Measurements from ENCODE around the gene PLPP3. TPM values are rescaled to one million over a fixed set of nuclear protein-coding genes. Genes with fewer than 3 reads are reported as not detected.
A peak's percentile ranks its signal among the peaks of the same experiment; 100 is the strongest.

The PLPP3 gene
- total and polyA plus RNA-seq, 9 of the 15 experiments (the other 6 are each of a cell fraction or from before 2014, with no cell fraction given): 0.07 to 0.54 (median 0.20) TPM

DNA sequence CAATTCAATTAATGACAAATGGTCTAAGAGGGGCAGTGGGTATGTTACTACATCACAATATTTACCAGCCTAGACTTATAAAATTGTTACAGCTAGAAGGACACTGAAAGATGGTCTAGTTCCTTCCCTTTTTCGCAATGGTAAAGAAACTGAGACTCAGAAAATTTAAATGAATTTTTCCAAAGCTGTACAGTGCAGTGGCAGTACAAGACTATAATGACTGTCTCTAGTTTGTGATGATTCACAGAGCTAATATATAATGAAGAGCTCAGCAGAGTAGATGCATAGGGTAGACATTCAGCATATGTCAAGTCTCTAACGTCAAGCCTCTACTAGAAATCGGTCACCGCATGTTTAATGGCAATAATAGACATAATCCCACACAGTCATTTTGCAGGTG lies 4.6 kb downstream of the PLPP3 start:
- Histone ChIP-seq H3K36me3 (ENCODE audit: control insufficient read depth, insufficient read depth, low read length) (no peaks in the 10 kb centered on the region), H3K9ac (ENCODE audit: insufficient read depth in 1 of 2, low read depth in 2 of 2, low read length in 2 of 2) (no peak overlapping the region), H3K4me3 (no peak overlapping the region), H3K4me1 (replicated peaks in 1 of 2; ENCODE audit: control insufficient read depth in 2 of 2, insufficient read depth in 2 of 2, low read length in 2 of 2) (peaks cover 0 to 13% of the 10 kb centered on the region in 2 experiments; a peak in 1 of 5 replicates), H3K27me3 (ENCODE audit: control insufficient read depth in 2 of 2, insufficient read depth in 2 of 2, low read length in 2 of 2) (peaks cover 4 to 26% of the 10 kb centered on the region in 2 experiments; a peak in 3 of 5 replicates), H3K9me3 (replicated peaks; ENCODE audit: control insufficient read depth, insufficient read depth, low read depth, low read length) (no peaks in the 10 kb centered on the region), H3K27ac (ENCODE audit: extremely low read depth, low read depth, low read length) (no peak overlapping the region), H2AFZ (ENCODE audit: low read depth, low read length) (no peak overlapping the region), H4K20me1 (replicated peaks; ENCODE audit: control insufficient read depth, insufficient read depth, low read length) (no peaks in the 10 kb centered on the region), H3K9me1 (ENCODE audit: control insufficient read depth, insufficient read depth, low read length) (no peaks in the 10 kb centered on the region), H3K79me2 (ENCODE audit: control insufficient read depth, insufficient read depth, low read length) (no peaks in the 10 kb centered on the region), H3K4me2 (ENCODE audit: insufficient read depth, low read length) (no peak overlapping the region)
- no peak for ATAC-seq
- in situ Hi-C loops (cut with MboI): loop anchor here (25.0 kb wide), 2 partner anchors 1187 to 1437 kb away; no protein-coding TSS in a partner anchor
- CTCF ChIA-PET (ENCODE audit: low intra/inter-chr PET ratio): no interaction called here
- FAIRE-seq: no peak
- DNase-seq (ENCODE audit: extremely low read depth in 1 of 4, low spot score in 3 of 4): no peak
- 1% methylated on average over 4 of the region's 4 CpGs for WGBS (ENCODE audit: insufficient coverage, low coverage, missing lambda C conversion rate)
- BruUV-seq (replicated peaks): no TSS peak
- no peak for TF ChIP-seq ZNF316 (IDR thresholded peaks at IDR 0.05)
- POLR2A ChIA-PET: interaction anchor here (1.1 to 1.7 kb wide), 4 partner anchors 10 to 151 kb away, joined by 3 to 4 read pairs (median 4); no protein-coding TSS in a partner anchor
- intact Hi-C loops (cut with micrococcal nuclease): loop anchor here (5.0 kb wide), 1 partner anchor 102 kb away; no protein-coding TSS in a partner anchor

DNA sequence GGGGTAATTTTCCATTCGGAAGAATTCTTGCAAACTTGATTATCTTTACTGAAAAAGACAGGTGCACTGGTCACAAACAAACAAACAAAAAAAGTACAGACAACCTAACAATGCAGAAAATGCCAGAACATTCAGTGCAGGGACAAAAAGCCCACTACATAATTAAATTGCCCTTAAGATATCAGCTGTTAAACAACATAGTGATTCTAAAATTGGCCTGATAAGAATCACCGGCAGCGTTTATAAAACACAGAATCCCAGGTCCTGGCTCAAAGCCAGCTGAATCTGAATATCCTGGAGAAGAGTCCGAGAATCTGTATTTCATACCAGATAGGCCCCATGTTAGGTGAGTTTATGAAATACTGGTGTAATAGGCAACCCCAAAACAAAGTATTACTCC lies 6.1 kb downstream of the PLPP3 start:
- H3K4me1 ChIP-seq (replicated peaks in 1 of 2; ENCODE audit: control insufficient read depth in 2 of 2, insufficient read depth in 2 of 2, low read length in 2 of 2): peaks cover 0 to 3% of the 10 kb centered on the region in 2 experiments; a peak in 1 of 5 replicates
- BruUV-seq (replicated peaks): no TSS peak
- H3K4me3 ChIP-seq: no peak overlapping the region
- H4K20me1 ChIP-seq (replicated peaks; ENCODE audit: control insufficient read depth, insufficient read depth, low read length): no peaks in the 10 kb centered on the region
- ChIA-PET CTCF (ENCODE audit: low intra/inter-chr PET ratio) (no interaction called here), POLR2A (no interaction called here)
- FAIRE-seq: no peak
- no peak overlapping the region for H3K9ac ChIP-seq (ENCODE audit: insufficient read depth in 1 of 2, low read depth in 2 of 2, low read length in 2 of 2)
- H3K9me3 ChIP-seq (replicated peaks; ENCODE audit: control insufficient read depth, insufficient read depth, low read depth, low read length): no peaks in the 10 kb centered on the region
- H3K79me2 ChIP-seq (ENCODE audit: control insufficient read depth, insufficient read depth, low read length): no peaks in the 10 kb centered on the region
- DNase-seq (ENCODE audit: extremely low read depth in 1 of 4, low spot score in 3 of 4): no peak
- H3K27ac ChIP-seq (ENCODE audit: extremely low read depth, low read depth, low read length): no peak overlapping the region
- no peak overlapping the region for H3K4me2 ChIP-seq (ENCODE audit: insufficient read depth, low read length)
- ATAC-seq: no peak
- H3K9me1 ChIP-seq (ENCODE audit: control insufficient read depth, insufficient read depth, low read length): no peaks in the 10 kb centered on the region
- in situ Hi-C loops (cut with MboI) (no loop called here), intact Hi-C loops (cut with micrococcal nuclease) (no loop called here)
- peaks cover 0 to 14% of the 10 kb centered on the region in 2 experiments; a peak in 3 of 5 replicates for H3K27me3 ChIP-seq (ENCODE audit: control insufficient read depth in 2 of 2, insufficient read depth in 2 of 2, low read length in 2 of 2)
- TF ChIP-seq NELFE (IDR thresholded peaks at IDR 0.05; ENCODE audit: insufficient read depth, insufficient read length) (no peak), NFIC (IDR thresholded peaks at IDR 0.05) (peak; percentile 29; the same call in 1 of the 2 replicates)
- WGBS (ENCODE audit: insufficient coverage, low coverage, missing lambda C conversion rate): 0% methylated on average over 4 of the region's 4 CpGs
- no peak overlapping the region for H2AFZ ChIP-seq (ENCODE audit: low read depth, low read length)
- no peaks in the 10 kb centered on the region for H3K36me3 ChIP-seq (ENCODE audit: control insufficient read depth, insufficient read depth, low read length)
